Fibroblast of lung (primary cell): Measurements from ENCODE around the gene C1QTNF12. TPM values are rescaled to one million over a fixed set of nuclear protein-coding genes. Genes with fewer than 3 reads are reported as not detected.

Experiments
- DNase-seq, 2 donors: peaks; one replicate each; pipeline versions ENCODE4 v3.0.0 to v3.0.0-alpha.2; 2010; ENCODE audit warnings: low read depth in 2 of 2
- H2AFZ ChIP-seq: 2 replicates; pipeline ENCODE4 v1.5.1; 2012; ENCODE audit warnings: low read length, control low read depth, inconsistent platforms
- H3K27ac ChIP-seq: 2 replicates; pipeline ENCODE4 v1.5.1; 2011; ENCODE audit warnings: low read length, control low read depth; ENCODE audit not compliant: insufficient read depth
- H3K27me3 ChIP-seq: 2 replicates; pipeline ENCODE4 v1.5.1; 2011; ENCODE audit warnings: mild to moderate bottlenecking, low read length; ENCODE audit not compliant: control insufficient read depth, insufficient read depth
- H3K36me3 ChIP-seq: 2 replicates; pipeline ENCODE4 v1.5.1; 2011; ENCODE audit warnings: low read length; ENCODE audit not compliant: control insufficient read depth, insufficient read depth
- H3K4me1 ChIP-seq: 2 replicates; pipeline ENCODE4 v1.5.1; 2011; ENCODE audit warnings: low read length; ENCODE audit not compliant: control insufficient read depth, insufficient read depth; ENCODE audit errors: extremely low read depth
- H3K4me2 ChIP-seq: 2 replicates; pipeline ENCODE4 v1.5.1; 2011; ENCODE audit warnings: low read length, control low read depth; ENCODE audit not compliant: insufficient read depth; ENCODE audit errors: extremely low read depth
- H3K4me3 ChIP-seq, 4 experiments: fragments of 200-600 bp in 1 of 4; sonication (generic) in 1 of 4; replicated peaks in 1 of 4; 2 replicates each; pipeline ENCODE4 v1.5.1; 2011 to 2016; ENCODE audit warnings: low read length in 4 of 4, low read depth in 3 of 4, mild to moderate bottlenecking in 3 of 4, control low read depth in 2 of 4, inconsistent platforms in 1 of 4, mixed read lengths in 1 of 4; ENCODE audit not compliant: insufficient read depth in 1 of 4; ENCODE audit errors: control extremely low read depth in 1 of 4
- H3K79me2 ChIP-seq: 2 replicates; pipeline ENCODE4 v1.5.1; 2012; ENCODE audit warnings: mild to moderate bottlenecking, low read length, inconsistent platforms; ENCODE audit not compliant: control insufficient read depth, insufficient read depth
- H3K9ac ChIP-seq: 2 replicates; pipeline ENCODE4 v1.5.1; 2011; ENCODE audit warnings: mild to moderate bottlenecking, low read length, control low read depth; ENCODE audit not compliant: insufficient read depth
- H3K9me3 ChIP-seq: 2 replicates; pipeline ENCODE4 v1.5.1; 2012; ENCODE audit warnings: low read depth, low read length; ENCODE audit not compliant: control insufficient read depth, insufficient read depth
- H4K20me1 ChIP-seq: 2 replicates; pipeline ENCODE4 v1.5.1; 2011; ENCODE audit warnings: low read length; ENCODE audit not compliant: control insufficient read depth, insufficient read depth; ENCODE audit errors: extremely low read depth
- CTCF ChIP-seq, 2 donors: IDR thresholded peaks in 1 of 2; conservative IDR thresholded peaks in 1 of 2; 1 replicate in 1 of 2; 2 replicates in 1 of 2; pipeline ENCODE4 v1.5.1; 2011 to 2012; ENCODE audit warnings: low read length in 2 of 2, control low read depth in 1 of 2, inconsistent platforms in 1 of 2, low read depth in 1 of 2, mild to moderate bottlenecking in 1 of 2
- EZH2 ChIP-seq: IDR thresholded peaks from 2 replicates; pipeline ENCODE4 v1.5.1; 2012; ENCODE audit warnings: low read length, control low read depth, mild to moderate bottlenecking; ENCODE audit errors: missing control alignments
- polyA plus RNA-seq, 2 donors: library from polyadenylated mRNA; depleted of rRNA in 1 of 2; stranded (reverse) in 1 of 2; unstranded in 1 of 2; fragments of >200 nt; gene quantifications; 2 replicates each; pipeline ENCODE4 v1.2.1, GENCODE V29; 2011 to 2012; ENCODE audit warnings: missing spikeins in 1 of 2
- total RNA-seq: library from RNA; depleted of rRNA; stranded (reverse); fragments of >200 nt; gene quantifications from 2 replicates; pipeline ENCODE4 v1.2.1, GENCODE V29; 2014

C1QTNF12 gene
- total and polyA plus RNA-seq, 2 donors (not counting 1 experiment from before 2014, with no cell fraction given) = 0.27 to 4.1 TPM

GRCh38 chr1:1208713-1209433 is 37.6 kb downstream of the C1QTNF12 start:
- Histone ChIP-seq H3K9me3 (no peaks in the 10 kb centered on the region), H3K4me2 (peak overlapping the region; percentile 69), H3K4me3 (no peak overlapping the region), H3K27me3 (no peaks in the 10 kb centered on the region), H3K27ac (no peak overlapping the region), H3K9ac (no peak overlapping the region), H3K36me3 (no peaks in the 10 kb centered on the region), H3K4me1 (peaks cover 6% of the 10 kb centered on the region), H4K20me1 (no peaks in the 10 kb centered on the region), H3K79me2 (no peaks in the 10 kb centered on the region), H2AFZ (no peak overlapping the region)
- TF ChIP-seq CTCF (conservative IDR thresholded peaks at IDR 0.05 in 1 of 2, IDR thresholded peaks at IDR 0.05 in 1 of 2; ENCODE audit: low read depth in 1 of 2, low read length in 2 of 2) = no peak
- TF ChIP-seq EZH2 = no peak
- DNase-seq = peak in 1 of 2 donors; percentile 51

DNA sequence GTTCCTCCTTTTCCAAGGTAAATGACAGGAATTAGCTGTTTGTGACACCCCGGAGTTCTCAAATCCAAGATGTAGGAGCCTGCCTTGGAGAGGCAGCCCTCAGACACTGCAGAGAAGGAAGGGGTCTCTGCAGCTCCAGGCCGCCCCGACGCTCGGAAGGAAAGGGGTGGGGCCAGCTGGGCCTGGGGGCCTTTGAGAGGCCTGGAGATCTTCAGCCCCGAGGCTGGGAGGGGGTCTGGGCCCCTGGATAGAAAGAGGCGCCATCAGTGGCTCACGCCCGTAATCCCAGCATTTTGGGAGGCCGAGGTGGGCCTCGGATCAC is 39.0 kb downstream of the C1QTNF12 start:
- H3K27me3 ChIP-seq = no peaks in the 10 kb centered on the region
- H3K79me2 ChIP-seq = no peaks in the 10 kb centered on the region
- H3K9me3 ChIP-seq = no peaks in the 10 kb centered on the region
- TF ChIP-seq CTCF (conservative IDR thresholded peaks at IDR 0.05 in 1 of 2, IDR thresholded peaks at IDR 0.05 in 1 of 2; ENCODE audit: low read depth in 1 of 2, low read length in 2 of 2) (no peak), EZH2 (no peak)
- no peaks in the 10 kb centered on the region for H4K20me1 ChIP-seq
- H3K4me2 ChIP-seq = no peak overlapping the region
- H3K4me3 ChIP-seq = no peak overlapping the region
- peaks cover 6% of the 10 kb centered on the region for H3K4me1 ChIP-seq
- no peaks in the 10 kb centered on the region for H3K36me3 ChIP-seq
- H3K9ac ChIP-seq = no peak overlapping the region
- H3K27ac ChIP-seq = no peak overlapping the region
- no peak for DNase-seq
- H2AFZ ChIP-seq = no peak overlapping the region

DNA sequence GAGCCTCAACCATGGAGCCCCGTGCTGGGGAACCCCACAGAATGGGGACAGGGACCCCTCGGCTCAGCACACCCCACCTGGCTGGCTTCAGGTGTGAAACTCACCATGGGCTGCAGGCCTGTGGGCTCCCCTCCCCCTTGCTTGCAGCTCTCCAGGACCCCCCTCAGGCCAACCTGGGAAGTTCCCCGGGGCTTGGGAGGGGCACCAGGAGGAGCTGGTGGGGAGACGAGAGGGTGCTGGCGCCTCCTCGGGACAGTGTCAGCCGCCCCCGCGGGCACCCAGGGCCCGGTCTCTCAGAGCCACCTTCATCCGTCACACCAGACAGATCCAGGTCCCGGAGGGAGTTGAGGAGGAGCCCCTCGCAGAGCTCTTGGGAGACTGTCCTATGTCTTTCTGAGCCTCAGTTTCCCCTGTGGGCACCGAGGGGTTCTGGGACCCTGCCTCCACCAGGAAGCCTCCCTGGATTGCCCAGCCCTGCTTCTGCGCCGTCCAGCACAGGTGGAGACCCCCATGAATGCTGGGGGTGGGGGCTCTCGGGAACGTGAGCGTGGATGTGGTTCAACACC is 39.5 kb downstream of the C1QTNF12 start:
- no peak for DNase-seq
- no peak overlapping the region for H3K9ac ChIP-seq
- peaks cover 6% of the 10 kb centered on the region for H3K4me1 ChIP-seq
- H4K20me1 ChIP-seq = no peaks in the 10 kb centered on the region
- H2AFZ ChIP-seq = no peak overlapping the region
- no peaks in the 10 kb centered on the region for H3K9me3 ChIP-seq
- no peaks in the 10 kb centered on the region for H3K36me3 ChIP-seq
- H3K27ac ChIP-seq = no peak overlapping the region
- TF ChIP-seq EZH2 (no peak), CTCF (conservative IDR thresholded peaks at IDR 0.05 in 1 of 2, IDR thresholded peaks at IDR 0.05 in 1 of 2; ENCODE audit: low read depth in 1 of 2, low read length in 2 of 2) (no peak)
- H3K27me3 ChIP-seq = no peaks in the 10 kb centered on the region
- no peak overlapping the region for H3K4me2 ChIP-seq
- H3K79me2 ChIP-seq = no peaks in the 10 kb centered on the region
- no peak overlapping the region for H3K4me3 ChIP-seq
